K562 (cell line): Measurements from ENCODE around the gene COASY. TPM values are rescaled to one million over a fixed set of nuclear protein-coding genes. Genes with fewer than 3 reads are reported as not detected.

Experiments used
- CXXC5 ChIP-seq: fragments of 250-450 bp; sonication (Bioruptor Pico); IDR thresholded peaks from 2 replicates; pipeline ENCODE4 v1.8.0; 2022; ENCODE audit warnings: inconsistent platforms, mild to moderate bottlenecking, moderate library complexity
- ELF4 ChIP-seq: fragments of 450-650 bp; formaldehyde crosslinking; IDR thresholded peaks from 2 replicates; pipeline ENCODE4 v1.4.0; 2022; ENCODE audit warnings: missing genetic modification characterization
- EP400 ChIP-seq: fragments of 450-650 bp; IDR thresholded peaks from 2 replicates; pipeline ENCODE4 v1.6.1; 2017; ENCODE audit warnings: antibody characterized with exemption, mild to moderate bottlenecking, moderate library complexity
- ETV6 ChIP-seq, 3 experiments: fragments of 150-350 bp in 1 of 3; sonication (generic) in 1 of 3; formaldehyde crosslinking in 1 of 3; IDR thresholded peaks; 2 replicates each; pipeline versions ENCODE4 v1.6.1 to v1.8.0; 2014 to 2022; ENCODE audit warnings: borderline replicate concordance in 2 of 3, low read depth in 2 of 3, antibody characterized with exemption in 1 of 3, low read length in 1 of 3, mild to moderate bottlenecking in 1 of 3, missing genetic modification reagents in 1 of 3
- EZH2 ChIP-seq: IDR thresholded peaks from 2 replicates; pipeline ENCODE4 v1.6.1; 2012; ENCODE audit warnings: low read depth, mild to moderate bottlenecking, inconsistent platforms, low read length, borderline replicate concordance
- FOS ChIP-seq: IDR thresholded peaks from 3 replicates; pipeline ENCODE4 v1.6.1; 2011; ENCODE audit not compliant: insufficient read length; ENCODE audit errors: extremely low read depth
- KLF10 ChIP-seq: fragments of 250-450 bp; sonication (Bioruptor Pico); IDR thresholded peaks from 2 replicates; pipeline ENCODE4 v1.6.1; 2021; ENCODE audit warnings: matching md5 sums
- MBD2 ChIP-seq: sonication (generic); IDR thresholded peaks from 2 replicates; pipeline ENCODE4 v1.6.1; 2016; ENCODE audit warnings: low read depth, borderline replicate concordance
- PCBP1 ChIP-seq: fragments of 200-400 bp; formaldehyde crosslinking; IDR thresholded peaks from 2 replicates; pipeline ENCODE4 v1.6.1; 2018; ENCODE audit warnings: mild to moderate bottlenecking, low read depth, low read length; ENCODE audit not compliant: poor library complexity, severe bottlenecking
- PHF8 ChIP-seq: fragments of 200-600 bp; sonication (generic); IDR thresholded peaks from 2 replicates; pipeline ENCODE4 v1.6.1; 2012; ENCODE audit warnings: mixed run types, mild to moderate bottlenecking, inconsistent platforms, low read length, moderate library complexity, borderline replicate concordance
- PRDM10 ChIP-seq: fragments of 450-650 bp; IDR thresholded peaks from 2 replicates; pipeline ENCODE4 v1.6.1; 2018; ENCODE audit not compliant: partially characterized antibody
- RHOXF2B ChIP-seq: fragments of 250-450 bp; sonication (Bioruptor Pico); conservative IDR thresholded peaks from 2 replicates; pipeline ENCODE4 v1.5.1; 2021
- SAFB ChIP-seq: fragments of 200-400 bp; formaldehyde crosslinking; IDR thresholded peaks from 2 replicates; pipeline ENCODE4 v1.6.1; 2017; ENCODE audit warnings: low read depth, low read length, borderline replicate concordance
- SRF ChIP-seq, 2 experiments: fragments of 250-450, 450-650 bp in 1 of 2; sonication (Bioruptor Pico) in 1 of 2; sonication (generic) in 1 of 2; formaldehyde crosslinking; IDR thresholded peaks; 2 replicates each; pipeline versions ENCODE4 v1.5.0 to v1.5.1; 2020 to 2022; ENCODE audit warnings: mild to moderate bottlenecking in 1 of 2, missing genetic modification reagents in 1 of 2
- SRSF1 ChIP-seq: fragments of 200-400 bp; formaldehyde crosslinking; IDR thresholded peaks from 2 replicates; pipeline ENCODE4 v1.6.1; 2017; ENCODE audit warnings: mild to moderate bottlenecking, low read depth, low read length, moderate library complexity
- XRCC3 ChIP-seq: fragments of 450-650 bp; IDR thresholded peaks from 2 replicates; pipeline ENCODE4 v1.6.1; 2017; ENCODE audit warnings: mild to moderate bottlenecking, moderate library complexity
- ZBTB17 ChIP-seq: fragments of 450-650 bp; formaldehyde crosslinking; IDR thresholded peaks from 2 replicates; pipeline ENCODE4 v1.4.0; 2020; ENCODE audit warnings: mild to moderate bottlenecking
- ZBTB8A ChIP-seq: fragments of 450-650 bp; IDR thresholded peaks from 2 replicates; pipeline ENCODE4 v1.6.1; 2018; ENCODE audit warnings: mild to moderate bottlenecking, moderate library complexity; ENCODE audit not compliant: partially characterized antibody
- ZNF408 ChIP-seq: fragments of 250-450 bp; sonication (Bioruptor Pico); IDR thresholded peaks from 2 replicates; pipeline ENCODE4 v1.4.0; 2020; ENCODE audit warnings: low read depth, mild to moderate bottlenecking, moderate library complexity
- ZNF79 ChIP-seq: fragments of 250-450 bp; sonication (Bioruptor Pico); IDR thresholded peaks from 2 replicates; pipeline ENCODE4 v1.4.0; 2020; ENCODE audit warnings: low read depth, mild to moderate bottlenecking, moderate library complexity
- polyA plus RNA-seq, 8 experiments: library from polyadenylated mRNA; depleted of rRNA in 4 of 8; stranded (reverse) in 5 of 8; unstranded in 3 of 8; fragments of >200 nt; fragmentation: Nextera tagmentation in 2 of 8; fragmentation: Illumina TruSeq in 1 of 8; extraction: Ambion mirVana in 2 of 8; extraction: Trizol in 1 of 8; gene quantifications; 2 replicates each; pipeline versions ENCODE4 v1.2.1 to v1.2.3, GENCODE V29; 2011 to 2014; ENCODE audit warnings: inconsistent platforms in 1 of 8, missing spikeins in 1 of 8
- total RNA-seq, 7 experiments: library from RNA; depleted of rRNA in 6 of 7; stranded (reverse); fragments of >200 nt in 6 of 7; fragmentation: Illumina TruSeq in 2 of 7; extraction: Trizol in 2 of 7; gene quantifications; 2 replicates each; pipeline versions ENCODE4 v1.2.1 to v1.2.3, GENCODE V29; 2011 to 2021; ENCODE audit warnings: low replicate concordance in 1 of 7
- TF ChIP-seq, protein P1 (sequence below): fragments of 450-650 bp; IDR thresholded peaks from 2 replicates; pipeline ENCODE4 v1.7.1; 2018; ENCODE audit warnings: mild to moderate bottlenecking, low read depth; ENCODE audit not compliant: partially characterized antibody

Gene COASY
- total and polyA plus RNA-seq, 9 of the 15 experiments (the other 6 are each of a cell fraction or from before 2014, with no cell fraction given), result 25.4 to 175 (median 62.3) TPM

- TF ChIP-seq, protein P1, sequence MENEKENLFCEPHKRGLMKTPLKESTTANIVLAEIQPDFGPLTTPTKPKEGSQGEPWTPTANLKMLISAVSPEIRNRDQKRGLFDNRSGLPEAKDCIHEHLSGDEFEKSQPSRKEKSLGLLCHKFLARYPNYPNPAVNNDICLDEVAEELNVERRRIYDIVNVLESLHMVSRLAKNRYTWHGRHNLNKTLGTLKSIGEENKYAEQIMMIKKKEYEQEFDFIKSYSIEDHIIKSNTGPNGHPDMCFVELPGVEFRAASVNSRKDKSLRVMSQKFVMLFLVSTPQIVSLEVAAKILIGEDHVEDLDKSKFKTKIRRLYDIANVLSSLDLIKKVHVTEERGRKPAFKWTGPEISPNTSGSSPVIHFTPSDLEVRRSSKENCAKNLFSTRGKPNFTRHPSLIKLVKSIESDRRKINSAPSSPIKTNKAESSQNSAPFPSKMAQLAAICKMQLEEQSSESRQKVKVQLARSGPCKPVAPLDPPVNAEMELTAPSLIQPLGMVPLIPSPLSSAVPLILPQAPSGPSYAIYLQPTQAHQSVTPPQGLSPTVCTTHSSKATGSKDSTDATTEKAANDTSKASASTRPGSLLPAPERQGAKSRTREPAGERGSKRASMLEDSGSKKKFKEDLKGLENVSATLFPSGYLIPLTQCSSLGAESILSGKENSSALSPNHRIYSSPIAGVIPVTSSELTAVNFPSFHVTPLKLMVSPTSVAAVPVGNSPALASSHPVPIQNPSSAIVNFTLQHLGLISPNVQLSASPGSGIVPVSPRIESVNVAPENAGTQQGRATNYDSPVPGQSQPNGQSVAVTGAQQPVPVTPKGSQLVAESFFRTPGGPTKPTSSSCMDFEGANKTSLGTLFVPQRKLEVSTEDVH, result no peak
- TF ChIP-seq EZH2, result no peak
- no peak for TF ChIP-seq SRSF1
- no peak for TF ChIP-seq RHOXF2B
- no peak for TF ChIP-seq ZBTB17 (CRISPR knock-in tag)
- no peak for TF ChIP-seq XRCC3
- no peak for TF ChIP-seq PCBP1
- no peak for TF ChIP-seq MBD2
- 0 out of 2 replicates have a peak, but pooled peaks have one; percentile 19 for TF ChIP-seq EP400
- TF ChIP-seq ETV6 (IDR thresholded peaks at IDR 0.05; ENCODE audit: borderline replicate concordance in 1 of 2, low read depth in 2 of 2, low read length in 1 of 2), result no peak
- TF ChIP-seq ETV6 (CRISPR knock-in tag; IDR thresholded peaks at IDR 0.05; ENCODE audit: borderline replicate concordance), result no peak
- no peak for TF ChIP-seq KLF10 (CRISPR knock-in tag)
- TF ChIP-seq ZNF408 (CRISPR knock-in tag), result no peak
- TF ChIP-seq PHF8, result no peak; the same call in 1 of the 2 replicates
- peak; percentile 91 for TF ChIP-seq CXXC5 (CRISPR knock-in tag)
- no peak for TF ChIP-seq ZBTB8A
- no peak for TF ChIP-seq ELF4
- TF ChIP-seq PRDM10, result no peak
- no peak for TF ChIP-seq FOS
- no peak for TF ChIP-seq ZNF79 (CRISPR knock-in tag)
- no peak for TF ChIP-seq SAFB
- TF ChIP-seq SRF (CRISPR knock-in tag; IDR thresholded peaks at IDR 0.05), result 0 out of 4 replicates have a peak, but pooled peaks of 1 of the 2 experiments have one; percentile 14
Measured at GRCh38 chr17:42531455-42532354, 30.2 kb upstream of the COASY start (continued).
